ENCODE measurements around the gene EPSTI1.

The EPSTI1 gene

GRCh38 chr13:42852136-42852535, 139.9 kb downstream of the EPSTI1 start:
- no peak for DNase-seq (ENCODE audit: low read depth in 2 of 2)

- no peak for DNase-seq (ENCODE audit: low read depth in 2 of 2)
These were observed 142.8 kb downstream of the EPSTI1 start for GRCh38 chr13:42849200-42849599.

- peak; percentile 95 for DNase-seq (ENCODE audit: low read depth in 2 of 2)
These were observed 144.0 kb downstream of the EPSTI1 start for GRCh38 chr13:42847891-42848663.

GRCh38 chr13:42836930-42837690, 154.9 kb downstream of the EPSTI1 start:
- DNase-seq (ENCODE audit: low read depth in 2 of 2) = peak; percentile 71 to 72

All from fibroblast of skin of left quadriceps (primary cell).